GM19193 (cell line): Measurements from ENCODE around the gene KIF2C.

Experiments
- POLR2A ChIP-seq: IDR thresholded peaks from 4 replicates; pipeline ENCODE4 v1.6.1; 2011; ENCODE audit not compliant: insufficient read depth, insufficient read length; ENCODE audit errors: extremely low read depth

The KIF2C gene

GRCh38 chr1:44792736-44793502, 53.3 kb downstream of the KIF2C start:
- no peak for TF ChIP-seq POLR2A

GRCh38 chr1:44798481-44799365, 59.1 kb downstream of the KIF2C start:
- no peak for TF ChIP-seq POLR2A

- peak; percentile 96 for TF ChIP-seq POLR2A
Observed at GRCh38 chr1:44799770-44800584, 60.3 kb downstream of the KIF2C start, which contains the start of gene PLK3. PLK3 (plus strand) TSS chr1:44800377; CDS start chr1:44800464, 87 bp downstream.

GRCh38 chr1:44801491-44802305, 62.1 kb downstream of the KIF2C start:
- TF ChIP-seq POLR2A, result no peak

- TF ChIP-seq POLR2A, result no peak
Observed at GRCh38 chr1:44802306-44803061, 62.8 kb downstream of the KIF2C start.

GRCh38 chr1:44803062-44803311, 63.4 kb downstream of the KIF2C start:
- no peak for TF ChIP-seq POLR2A

GRCh38 chr1:44803312-44804095, 63.9 kb downstream of the KIF2C start:
- TF ChIP-seq POLR2A, result no peak

GRCh38 chr1:44805311-44806024, 65.8 kb downstream of the KIF2C start:
- no peak for TF ChIP-seq POLR2A

GRCh38 chr1:44806025-44806703, 66.5 kb downstream of the KIF2C start:
- TF ChIP-seq POLR2A, result no peak

- TF ChIP-seq POLR2A, result no peak
Observed at GRCh38 chr1:44806704-44807363, 67.2 kb downstream of the KIF2C start, which contains the start of gene DYNLT4. DYNLT4 (minus strand) TSS chr1:44807351; CDS start chr1:44806668, 683 bp downstream.

- peak; percentile 51 for TF ChIP-seq POLR2A
Observed at GRCh38 chr1:44807364-44808062, 67.9 kb downstream of the KIF2C start.
